K562 (cell line): ENCODE results near the gene RNLS.

Experiments
- CBX5 ChIP-seq: IDR thresholded peaks from 2 replicates; pipeline ENCODE4 v1.6.1; 2014; ENCODE audit warnings: low read depth, borderline replicate concordance
- CBX8 ChIP-seq: fragments of 200-600 bp; sonication (generic); IDR thresholded peaks from 2 replicates; pipeline ENCODE4 v1.6.1; 2012; ENCODE audit warnings: borderline replicate concordance, mixed run types, low read depth, mild to moderate bottlenecking, moderate library complexity, mixed read lengths, low read length, control low read depth, inconsistent platforms; ENCODE audit not compliant: poor library complexity, severe bottlenecking; ENCODE audit errors: extremely low read depth
- POLR2A ChIP-seq: fragments of 450-650 bp; conservative IDR thresholded peaks from 2 replicates; pipeline ENCODE4 v1.6.1; 2016

DNA sequence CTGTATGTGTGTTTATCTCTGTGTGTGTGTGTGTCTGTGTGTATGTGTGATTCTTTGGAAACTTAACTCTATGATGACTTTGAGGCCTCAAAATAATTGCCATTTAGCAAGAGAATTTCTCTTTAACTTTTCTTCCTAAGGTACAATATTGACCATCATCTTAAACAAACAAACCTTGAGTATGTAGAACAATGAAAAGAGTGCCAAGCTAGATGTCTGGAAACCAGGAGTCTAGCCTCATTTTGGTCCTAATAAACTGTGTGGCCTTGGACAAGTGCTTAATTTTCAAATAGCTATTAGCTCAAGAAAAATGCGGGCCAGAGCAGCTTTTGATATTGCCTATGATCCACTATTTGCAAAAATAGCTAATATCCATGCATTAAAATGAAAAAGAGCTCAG, 119.3 kb downstream of the RNLS start:
- TF ChIP-seq CBX5: no peak
- no peak for TF ChIP-seq POLR2A
- no peak for TF ChIP-seq CBX8
